Activated CD4-positive, alpha-beta T cell treated with anti-CD3 and anti-CD28 coated beads, Interleukin-2, amount 50 U/mL, for 16 hours (primary cell): ENCODE results near the gene GDPD5.

Source experiments
- DNase-seq: peaks from one replicate; pipeline ENCODE4 v3.0.0-alpha.2; 2020

The GDPD5 gene, protein sequence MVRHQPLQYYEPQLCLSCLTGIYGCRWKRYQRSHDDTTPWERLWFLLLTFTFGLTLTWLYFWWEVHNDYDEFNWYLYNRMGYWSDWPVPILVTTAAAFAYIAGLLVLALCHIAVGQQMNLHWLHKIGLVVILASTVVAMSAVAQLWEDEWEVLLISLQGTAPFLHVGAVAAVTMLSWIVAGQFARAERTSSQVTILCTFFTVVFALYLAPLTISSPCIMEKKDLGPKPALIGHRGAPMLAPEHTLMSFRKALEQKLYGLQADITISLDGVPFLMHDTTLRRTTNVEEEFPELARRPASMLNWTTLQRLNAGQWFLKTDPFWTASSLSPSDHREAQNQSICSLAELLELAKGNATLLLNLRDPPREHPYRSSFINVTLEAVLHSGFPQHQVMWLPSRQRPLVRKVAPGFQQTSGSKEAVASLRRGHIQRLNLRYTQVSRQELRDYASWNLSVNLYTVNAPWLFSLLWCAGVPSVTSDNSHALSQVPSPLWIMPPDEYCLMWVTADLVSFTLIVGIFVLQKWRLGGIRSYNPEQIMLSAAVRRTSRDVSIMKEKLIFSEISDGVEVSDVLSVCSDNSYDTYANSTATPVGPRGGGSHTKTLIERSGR

DNA sequence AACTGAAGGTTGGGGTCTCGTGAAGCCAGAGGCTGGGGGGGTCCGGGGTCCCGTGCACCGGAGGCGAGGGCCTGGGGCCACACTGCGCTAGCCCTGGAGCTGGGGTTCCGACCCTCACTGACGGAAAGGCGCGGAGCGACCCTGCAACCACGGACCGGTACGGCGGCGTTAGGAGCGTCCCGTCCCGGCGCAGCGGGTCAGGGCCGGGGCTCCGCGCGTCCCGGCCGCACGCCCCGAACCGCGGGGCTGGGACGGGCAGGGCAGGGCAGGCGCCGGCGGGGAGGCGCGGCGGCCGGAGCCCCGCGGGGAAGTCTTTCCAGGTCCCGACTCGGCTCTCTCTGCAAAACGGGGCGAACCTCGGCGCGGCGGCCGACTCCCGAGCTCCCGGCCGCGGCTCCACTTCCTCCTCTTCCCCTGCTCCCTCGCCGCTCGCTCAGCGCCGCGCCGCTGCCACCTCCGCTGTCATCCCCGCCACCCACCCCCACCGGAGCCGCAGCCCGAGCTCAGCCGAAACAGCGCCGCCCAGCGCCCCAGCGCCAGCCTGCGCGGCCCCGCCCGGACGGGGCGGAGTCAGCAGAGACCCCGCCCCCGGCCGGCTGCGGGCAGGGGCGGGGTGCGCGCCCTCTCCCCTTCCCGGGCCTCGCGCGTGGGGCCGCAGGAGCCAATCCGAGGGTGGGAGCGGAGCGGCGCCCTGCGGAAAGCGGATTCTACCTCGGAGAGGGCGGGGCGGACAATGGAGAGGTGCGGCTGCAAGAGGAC lies at the start of gene GDPD5:
TSS of gene GDPD5 (minus strand) at position 509 of the 759 bp plus-strand sequence. CDS start 48,206 bp downstream, outside the sequence.
- peak; percentile 85 for DNase-seq

- no peak for DNase-seq
Measured at GRCh38 chr11:75574698-75575602, 49.2 kb upstream of the GDPD5 start.

GRCh38 chr11:75572744-75573143 lies 47.0 kb upstream of the GDPD5 start:
- DNase-seq, result no peak

DNA sequence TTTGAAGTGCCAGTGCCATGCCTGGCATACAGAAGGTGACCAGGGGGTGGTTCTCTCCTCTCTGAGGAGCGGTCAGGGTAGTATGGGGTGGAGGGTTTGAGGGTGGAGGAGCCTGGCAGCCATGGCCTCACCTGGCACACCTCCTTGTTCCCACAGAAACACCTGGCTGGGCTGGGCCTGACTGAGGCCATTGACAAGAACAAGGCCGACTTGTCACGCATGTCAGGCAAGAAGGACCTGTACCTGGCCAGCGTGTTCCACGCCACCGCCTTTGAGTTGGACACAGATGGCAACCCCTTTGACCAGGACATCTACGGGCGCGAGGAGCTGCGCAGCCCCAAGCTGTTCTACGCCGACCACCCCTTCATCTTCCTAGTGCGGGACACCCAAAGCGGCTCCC lies 45.9 kb upstream of the GDPD5 start:
- DNase-seq, result no peak

- no peak for DNase-seq
Measured at GRCh38 chr11:75570559-75571139, 44.9 kb upstream of the GDPD5 start.

- no peak for DNase-seq
Measured at GRCh38 chr11:75568616-75569219, 43.0 kb upstream of the GDPD5 start.

DNA sequence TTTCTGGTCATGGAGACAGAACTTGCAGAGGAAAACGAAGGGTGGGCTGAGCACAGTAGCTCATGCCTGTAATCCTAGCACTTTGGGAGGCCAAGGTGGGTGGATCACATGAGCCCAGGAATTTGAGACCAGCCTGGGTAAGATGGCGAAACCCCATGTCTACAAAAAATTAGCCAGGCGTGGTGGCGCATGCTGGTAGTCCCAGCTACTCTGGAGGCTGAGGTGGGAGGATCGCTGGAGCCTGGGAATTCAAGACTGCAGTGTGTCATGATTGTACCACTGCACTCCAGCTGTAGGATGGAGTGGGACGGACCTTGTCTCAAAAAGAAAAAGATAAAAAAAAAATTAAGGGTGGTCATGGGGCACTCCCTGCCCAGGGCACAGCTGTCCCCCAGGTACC lies 42.2 kb upstream of the GDPD5 start:
- no peak for DNase-seq

- DNase-seq, result no peak
Measured at GRCh38 chr11:75566763-75567279, 41.1 kb upstream of the GDPD5 start.

- no peak for DNase-seq
Measured at GRCh38 chr11:75565916-75566762, 40.4 kb upstream of the GDPD5 start.

DNA sequence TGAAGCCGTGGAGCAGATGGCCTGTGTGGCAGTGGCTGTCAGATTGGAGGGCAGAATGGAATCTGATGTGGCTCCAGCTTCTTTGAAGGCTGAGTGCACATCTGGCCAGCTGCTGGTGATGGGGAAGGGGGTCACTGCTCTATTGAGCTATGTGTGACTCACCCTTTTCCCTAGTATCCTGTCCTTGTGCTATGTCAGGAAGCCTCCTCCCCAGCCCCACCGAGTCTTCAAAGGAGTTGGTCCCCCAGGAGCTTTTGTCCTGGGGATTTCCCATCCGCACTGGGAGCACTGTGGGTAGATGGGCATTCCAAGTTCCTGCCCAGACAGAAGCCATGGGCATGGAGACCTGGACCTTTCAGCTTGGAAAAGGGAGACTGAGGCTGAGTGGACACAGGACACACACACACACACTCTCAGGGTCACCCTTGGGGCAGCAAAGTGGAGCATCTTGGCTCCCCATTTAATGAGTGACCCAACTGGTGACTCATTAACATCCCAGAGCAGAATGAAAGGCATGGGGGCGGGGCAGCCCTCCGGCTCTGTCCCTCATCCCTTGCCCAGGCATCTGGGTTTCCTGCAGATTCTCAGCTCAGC lies 39.6 kb upstream of the GDPD5 start:
- DNase-seq, result no peak

DNA sequence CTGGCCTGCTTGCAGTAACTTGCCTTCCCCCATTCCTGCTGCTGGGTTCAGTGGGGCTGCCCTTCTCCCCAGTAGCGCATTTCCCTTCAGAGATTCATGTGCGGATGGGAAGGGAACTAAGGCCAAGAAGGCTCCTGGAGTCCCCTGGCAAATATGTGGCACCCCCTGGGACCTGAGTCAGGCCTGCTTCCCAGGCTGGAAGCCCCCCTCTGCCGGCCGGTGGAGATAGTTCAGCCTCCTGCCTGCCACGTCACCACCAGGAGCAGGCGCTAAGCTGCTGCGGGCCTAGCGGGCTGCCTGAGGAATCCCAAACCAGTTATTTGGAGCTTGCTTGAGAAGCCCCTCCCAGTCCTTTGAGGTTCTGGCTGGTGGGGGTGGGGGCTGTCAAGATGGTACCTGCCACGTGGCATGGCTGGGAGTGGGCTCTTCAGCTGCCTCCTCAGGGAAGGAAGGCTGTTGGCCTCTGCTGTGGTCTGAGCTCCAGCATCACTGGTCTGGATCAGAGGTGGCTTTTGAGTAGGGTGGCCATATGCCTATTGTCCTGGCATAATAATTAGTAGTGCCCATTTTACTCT lies 38.3 kb upstream of the GDPD5 start:
- DNase-seq, result no peak

DNA sequence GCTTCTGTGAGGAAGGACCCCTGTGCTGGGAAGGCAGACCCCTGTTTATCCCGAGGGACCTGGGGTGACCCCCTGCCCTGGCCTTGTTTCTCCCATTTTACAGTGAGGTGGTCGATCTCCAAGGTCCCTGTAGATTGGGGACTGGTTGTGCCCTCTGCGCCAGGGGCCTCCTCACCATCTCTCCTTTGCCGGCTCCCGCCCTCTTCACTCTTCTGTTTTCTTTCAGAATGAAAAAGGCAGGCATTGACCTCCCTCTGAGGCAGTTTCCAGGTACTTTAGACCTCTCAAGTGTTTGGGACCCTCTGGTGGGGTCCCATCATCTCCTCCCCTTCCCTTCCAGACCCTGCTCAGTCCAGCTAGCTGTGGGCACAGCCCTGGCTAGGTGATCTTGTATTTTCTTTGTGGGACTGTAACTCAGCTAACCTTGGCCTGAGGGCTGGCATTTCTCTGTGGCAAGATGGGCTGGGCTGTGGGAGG lies 37.8 kb upstream of the GDPD5 start:
- no peak for DNase-seq

DNA sequence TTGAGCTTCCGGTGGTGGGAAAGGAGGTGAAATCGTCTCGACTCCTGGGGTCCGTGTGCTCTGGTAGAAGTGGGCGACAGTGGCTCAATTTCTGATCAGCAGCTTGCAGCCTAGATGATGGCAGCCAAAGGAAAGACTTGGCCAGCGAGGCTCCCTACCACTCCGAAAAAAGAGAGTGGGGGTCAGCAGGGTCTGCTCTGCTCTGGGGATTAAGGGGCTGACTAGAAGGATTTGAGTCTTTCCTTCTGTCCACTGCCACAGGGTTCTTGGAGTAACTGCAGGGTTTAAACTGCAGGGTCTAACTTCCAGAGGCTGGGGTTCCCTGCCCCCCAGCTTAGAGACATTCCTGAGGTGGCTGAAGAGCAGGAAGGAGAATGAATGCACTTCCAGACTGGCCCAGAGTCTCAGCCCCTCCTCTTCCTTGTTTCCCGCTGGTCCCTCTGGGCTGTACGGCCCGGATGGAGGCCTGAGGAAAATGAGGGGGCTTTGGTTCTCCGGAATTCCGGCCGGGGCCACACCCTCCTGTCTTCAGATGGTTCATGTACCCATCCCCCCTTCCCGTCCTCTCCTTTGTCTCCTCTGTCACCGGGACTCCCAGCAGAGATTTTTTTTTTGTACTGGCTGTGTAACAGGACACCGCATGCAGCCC lies 37.2 kb upstream of the GDPD5 start:
- no peak for DNase-seq

DNA sequence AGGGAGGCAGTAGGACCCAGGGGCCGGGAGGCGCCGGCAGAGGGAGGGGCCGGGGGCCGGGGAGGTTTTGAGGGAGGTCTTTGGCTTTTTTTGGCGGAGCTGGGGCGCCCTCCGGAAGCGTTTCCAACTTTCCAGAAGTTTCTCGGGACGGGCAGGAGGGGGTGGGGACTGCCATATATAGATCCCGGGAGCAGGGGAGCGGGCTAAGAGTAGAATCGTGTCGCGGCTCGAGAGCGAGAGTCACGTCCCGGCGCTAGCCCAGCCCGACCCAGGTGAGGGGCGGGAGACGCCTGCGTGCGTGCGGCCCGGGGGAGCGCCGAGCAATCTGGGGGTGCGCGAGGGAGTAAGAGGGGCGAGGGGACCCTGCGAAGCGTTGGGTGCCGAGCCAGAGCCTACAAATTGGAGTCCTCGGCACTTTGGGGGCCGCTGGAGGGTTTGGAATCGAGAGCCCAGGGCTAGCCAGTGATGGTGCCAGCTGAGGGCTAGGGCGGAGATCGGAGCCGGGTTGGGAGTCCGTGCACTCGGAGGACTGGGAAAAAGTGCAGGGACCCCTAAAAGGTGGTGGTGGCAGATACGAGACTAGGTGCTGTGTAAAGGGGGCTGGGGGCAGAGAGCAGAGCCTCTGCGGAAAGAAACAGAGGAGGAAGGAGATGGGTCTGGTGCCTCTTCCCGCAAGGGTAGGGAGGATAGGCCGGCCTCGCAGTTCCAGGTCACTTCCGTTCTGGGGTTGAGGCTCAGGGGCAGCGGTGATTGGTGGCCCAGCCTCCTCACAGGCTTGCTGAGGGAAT lies 36.5 kb upstream of the GDPD5 start, which contains the start of gene SERPINH1:
TSS of gene SERPINH1 (plus strand) at position 206 of the 788 bp plus-strand sequence. CDS start 4,097 bp downstream, outside the sequence.
- DNase-seq, result peak; percentile 84

- DNase-seq, result no peak
Measured at GRCh38 chr11:75561426-75562047, 35.8 kb upstream of the GDPD5 start.

DNA sequence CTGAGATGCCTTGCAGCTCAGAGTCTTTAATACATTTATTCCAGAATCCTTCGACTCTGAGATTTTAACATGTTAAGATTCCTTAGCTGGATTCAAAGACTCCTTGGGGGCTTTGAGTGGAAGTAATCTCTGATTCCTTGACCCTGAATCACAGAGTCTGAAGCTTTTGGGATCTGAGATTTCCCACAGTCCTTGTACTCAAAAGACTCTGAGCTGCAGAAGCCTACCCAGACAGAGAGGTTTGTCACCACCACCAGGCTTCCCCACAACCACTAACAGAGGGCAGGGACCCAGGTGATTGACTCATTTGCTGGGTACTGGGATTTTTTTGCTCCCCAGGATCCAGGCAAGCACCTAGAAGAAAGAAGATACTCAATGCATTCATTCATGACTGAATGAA lies 34.9 kb upstream of the GDPD5 start:
- no peak for DNase-seq
